HFFc6 (cell line): Measurements from ENCODE around the gene CALN1. TPM values are rescaled to one million over a fixed set of nuclear protein-coding genes. Genes with fewer than 3 reads are reported as not detected.

ENCODE experiments used
- DNase-seq: peaks from one replicate; pipeline ENCODE4 v3.0.0-alpha.2; 2018
- H3K27ac Mint-ChIP-seq: 2 replicates; pipeline ENCODE4 v1.8.0; 2020; ENCODE audit warnings: mild to moderate bottlenecking, mixed read lengths
- H3K27me3 Mint-ChIP-seq: 2 replicates; pipeline ENCODE4 v1.8.0; 2021; ENCODE audit warnings: mild to moderate bottlenecking, moderate library complexity, mixed read lengths; ENCODE audit not compliant: insufficient read depth
- H3K36me3 Mint-ChIP-seq: 2 replicates; pipeline ENCODE4 v1.8.0; 2021; ENCODE audit warnings: low read depth, mixed read lengths
- H3K4me1 Mint-ChIP-seq: 2 replicates; pipeline ENCODE4 v1.8.0; 2020; ENCODE audit warnings: low read depth, mixed read lengths
- H3K4me3 Mint-ChIP-seq: 2 replicates; pipeline ENCODE4 v1.8.0; 2020; ENCODE audit warnings: mild to moderate bottlenecking, moderate library complexity, mixed read lengths
- H3K9me3 Mint-ChIP-seq: 2 replicates; pipeline ENCODE4 v1.8.0; 2020; ENCODE audit warnings: mild to moderate bottlenecking, mixed read lengths
- CTCF ChIP-seq: fragments of 200-600 bp; sonication (generic); IDR thresholded peaks from 2 replicates; pipeline ENCODE4 v1.5.0; 2021; ENCODE audit warnings: antibody characterized with exemption, mild to moderate bottlenecking
- total RNA-seq, 6 experiments: library from RNA; stranded (reverse); fragmentation: NEBNext Ultra II Directional; extraction: Animal tissue kit (Norgen Biotek cat#: 25700); gene quantifications; 2 replicates in 1 of 6; 3 replicates in 5 of 6; pipeline ENCODE4 v1.2.3, GENCODE V29; 2021

Gene CALN1
- total RNA-seq, 6 experiments from 2014 or later, result not detected

GRCh38 chr7:72445580-72445979 lies 33.4 kb upstream of the CALN1 start:
- peaks cover 5% of the 10 kb centered on the region for H3K27me3 Mint-ChIP-seq
- no peaks in the 10 kb centered on the region for H3K4me1 Mint-ChIP-seq
- no peak for TF ChIP-seq CTCF
- H3K9me3 Mint-ChIP-seq, result peaks cover 11% of the 10 kb centered on the region; the same call in 1 of the 2 replicates
- H3K4me3 Mint-ChIP-seq, result no peak overlapping the region
- no peaks in the 10 kb centered on the region for H3K36me3 Mint-ChIP-seq
- no peak for DNase-seq
- no peak overlapping the region for H3K27ac Mint-ChIP-seq

GRCh38 chr7:72445075-72445474 lies 32.9 kb upstream of the CALN1 start:
- Mint-ChIP-seq H3K4me1 (no peaks in the 10 kb centered on the region), H3K4me3 (no peak overlapping the region), H3K36me3 (no peaks in the 10 kb centered on the region), H3K27ac (no peak overlapping the region), H3K27me3 (peaks cover 5% of the 10 kb centered on the region), H3K9me3 (peaks cover 11% of the 10 kb centered on the region; the same call in 1 of the 2 replicates)
- no peak for TF ChIP-seq CTCF
- DNase-seq, result no peak

- H3K9me3 Mint-ChIP-seq, result peaks cover 11% of the 10 kb centered on the region; the same call in 1 of the 2 replicates
- DNase-seq, result no peak
- TF ChIP-seq CTCF, result no peak
- H3K27ac Mint-ChIP-seq, result no peak overlapping the region
- H3K4me1 Mint-ChIP-seq, result no peaks in the 10 kb centered on the region
- H3K4me3 Mint-ChIP-seq, result no peak overlapping the region
- peaks cover 3% of the 10 kb centered on the region for H3K27me3 Mint-ChIP-seq
- H3K36me3 Mint-ChIP-seq, result no peaks in the 10 kb centered on the region
Measured at GRCh38 chr7:72444026-72444776, 32.1 kb upstream of the CALN1 start.

- Mint-ChIP-seq H3K4me1 (no peaks in the 10 kb centered on the region), H3K36me3 (no peaks in the 10 kb centered on the region)
- no peak for DNase-seq
Measured at GRCh38 chr7:72441791-72442190, 29.7 kb upstream of the CALN1 start.

GRCh38 chr7:72438491-72438890 lies 26.4 kb upstream of the CALN1 start:
- no peak overlapping the region for H3K27ac Mint-ChIP-seq
- DNase-seq, result no peak

More at GRCh38 chr7:72441791-72442190, 29.7 kb upstream of the CALN1 start:
- H3K27ac Mint-ChIP-seq, result no peak overlapping the region
- no peak overlapping the region for H3K4me3 Mint-ChIP-seq
- peaks cover 5% of the 10 kb centered on the region; the same call in 1 of the 2 replicates for H3K9me3 Mint-ChIP-seq
- peaks cover 3% of the 10 kb centered on the region for H3K27me3 Mint-ChIP-seq
- TF ChIP-seq CTCF, result no peak

More at GRCh38 chr7:72438491-72438890, 26.4 kb upstream of the CALN1 start:
- Mint-ChIP-seq H3K9me3 (peaks cover 10% of the 10 kb centered on the region; the same call in 1 of the 2 replicates), H3K4me1 (no peaks in the 10 kb centered on the region), H3K27me3 (peaks cover 2% of the 10 kb centered on the region), H3K4me3 (no peak overlapping the region), H3K36me3 (no peaks in the 10 kb centered on the region)
- TF ChIP-seq CTCF, result no peak
